ENCODE measurements around the gene PLA2R1.

- TF ChIP-seq CTCF (IDR thresholded peaks at IDR 0.05) = no peak
- no peak for TF ChIP-seq POLR2A (IDR thresholded peaks at IDR 0.05)
Observed at GRCh38 chr2:159910951-159911350, 151.5 kb downstream of the PLA2R1 start.
